Type B pancreatic cell (in vitro differentiated cells): ENCODE measurements around the gene COL21A1. TPM values are rescaled to one million over a fixed set of nuclear protein-coding genes. Genes with fewer than 3 reads are reported as not detected.

Source experiments
- DNase-seq: peaks from one replicate; pipeline ENCODE4 v3.0.0; 2021; ENCODE audit warnings: mixed read lengths; ENCODE audit not compliant: unreplicated experiment; ENCODE audit errors: extremely low spot score
- H3K27ac Mint-ChIP-seq: 2 replicates; pipeline ENCODE4 v1.8.0; 2021; ENCODE audit warnings: mild to moderate bottlenecking, mixed read lengths
- H3K27me3 Mint-ChIP-seq: 2 replicates; pipeline ENCODE4 v1.8.0; 2021; ENCODE audit warnings: mixed read lengths
- H3K36me3 Mint-ChIP-seq: 2 replicates; pipeline ENCODE4 v1.8.0; 2021; ENCODE audit warnings: mixed read lengths
- H3K4me1 Mint-ChIP-seq: one replicate; pipeline ENCODE4 v1.8.0; 2021; ENCODE audit warnings: mixed read lengths; ENCODE audit not compliant: unreplicated experiment
- H3K4me3 Mint-ChIP-seq: 2 replicates; pipeline ENCODE4 v1.8.0; 2021; ENCODE audit warnings: mild to moderate bottlenecking, mixed read lengths
- H3K9me3 Mint-ChIP-seq: 2 replicates; pipeline ENCODE4 v1.8.0; 2021; ENCODE audit warnings: mixed read lengths
- CTCF ChIP-seq: fragments of 200-600 bp; sonication (generic); conservative IDR thresholded peaks from 2 replicates; pipeline ENCODE4 v1.5.0; 2021; ENCODE audit warnings: antibody characterized with exemption, mild to moderate bottlenecking
- total RNA-seq: library from RNA; stranded (reverse); gene quantifications from 2 replicates; pipeline ENCODE4 v1.2.1, GENCODE V29; 2021; ENCODE audit warnings: low replicate concordance

COL21A1 gene
- total RNA-seq, 1 donor from 2014 or later = 12.2 TPM

DNA sequence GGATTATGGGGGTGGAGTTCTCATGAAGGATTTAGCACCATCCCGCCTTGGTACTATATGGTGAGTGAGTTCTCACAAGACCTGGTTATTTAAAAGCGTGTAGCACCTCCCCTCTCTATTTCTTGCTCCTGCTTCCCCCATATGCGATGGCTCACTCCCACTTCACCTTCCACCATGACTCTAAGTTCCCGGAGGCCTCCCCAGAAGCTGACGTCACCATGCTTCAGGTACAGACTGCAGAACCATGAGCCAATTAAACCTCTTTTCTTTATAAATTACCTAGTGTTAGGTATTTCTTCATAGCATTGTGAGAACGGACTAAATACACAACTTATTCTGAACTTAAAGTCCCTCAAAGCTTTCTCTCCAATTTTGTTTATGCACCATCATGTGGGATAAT lies 208.6 kb downstream of the COL21A1 start:
- Mint-ChIP-seq H3K4me1 (no peaks in the 10 kb centered on the region), H3K9me3 (no peaks in the 10 kb centered on the region), H3K4me3 (no peak overlapping the region), H3K27me3 (no peaks in the 10 kb centered on the region), H3K36me3 (no peaks in the 10 kb centered on the region), H3K27ac (no peak overlapping the region)
- no peak for TF ChIP-seq CTCF
- DNase-seq = no peak

DNA sequence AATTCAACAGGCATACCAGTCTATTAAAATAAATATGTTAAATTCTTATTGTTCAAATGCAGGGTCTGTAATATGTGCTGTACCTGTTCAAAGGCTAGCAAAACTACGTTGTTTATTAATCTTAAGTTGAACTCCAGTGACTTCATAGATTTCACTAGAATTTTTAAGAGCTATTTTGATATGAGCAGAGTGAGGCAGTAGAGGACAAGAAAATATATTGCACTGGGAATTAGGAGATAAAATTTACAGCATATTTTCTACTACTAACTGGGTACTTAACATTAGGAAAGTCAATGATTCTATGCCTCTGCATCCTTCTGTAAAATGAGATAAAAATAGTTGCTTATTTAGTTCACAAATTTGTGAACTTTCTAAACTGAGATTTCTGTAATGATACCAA lies 209.8 kb downstream of the COL21A1 start:
- H3K36me3 Mint-ChIP-seq = no peaks in the 10 kb centered on the region
- no peak for TF ChIP-seq CTCF
- no peaks in the 10 kb centered on the region for H3K9me3 Mint-ChIP-seq
- no peaks in the 10 kb centered on the region for H3K4me1 Mint-ChIP-seq
- no peak for DNase-seq
- no peak overlapping the region for H3K27ac Mint-ChIP-seq
- H3K4me3 Mint-ChIP-seq = no peak overlapping the region
- H3K27me3 Mint-ChIP-seq = no peaks in the 10 kb centered on the region

- H3K36me3 Mint-ChIP-seq = no peaks in the 10 kb centered on the region
- H3K4me3 Mint-ChIP-seq = no peak overlapping the region
- no peaks in the 10 kb centered on the region for H3K27me3 Mint-ChIP-seq
- no peaks in the 10 kb centered on the region for H3K4me1 Mint-ChIP-seq
- no peak for TF ChIP-seq CTCF
- DNase-seq = no peak
- H3K9me3 Mint-ChIP-seq = no peaks in the 10 kb centered on the region
- H3K27ac Mint-ChIP-seq = no peak overlapping the region
Measured at GRCh38 chr6:56036916-56037600, 210.3 kb downstream of the COL21A1 start.

DNA sequence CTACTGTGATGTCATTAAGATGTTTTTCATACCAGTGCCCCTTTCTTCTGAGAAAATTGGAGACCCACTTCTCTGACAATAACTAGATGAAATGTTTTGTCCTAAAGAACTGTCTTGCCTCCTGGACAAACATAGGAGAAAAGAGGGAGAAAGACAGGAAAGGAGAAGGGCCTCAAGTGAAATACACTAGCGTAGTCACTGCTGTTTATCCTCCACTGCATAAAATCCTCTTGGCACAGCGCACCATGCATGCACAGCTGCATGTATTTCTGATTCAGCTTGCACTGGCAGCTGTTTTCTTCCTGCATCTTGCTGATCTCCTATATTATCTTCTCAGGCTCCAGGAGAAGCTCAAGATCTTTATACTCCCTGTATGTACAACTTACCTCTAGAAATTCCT lies 214.0 kb downstream of the COL21A1 start:
- no peaks in the 10 kb centered on the region for H3K4me1 Mint-ChIP-seq
- no peak for DNase-seq
- H3K9me3 Mint-ChIP-seq = no peaks in the 10 kb centered on the region
- no peak overlapping the region for H3K4me3 Mint-ChIP-seq
- no peaks in the 10 kb centered on the region for H3K27me3 Mint-ChIP-seq
- H3K27ac Mint-ChIP-seq = no peak overlapping the region
- no peaks in the 10 kb centered on the region for H3K36me3 Mint-ChIP-seq
- TF ChIP-seq CTCF = no peak

GRCh38 chr6:56032715-56033260 lies 214.6 kb downstream of the COL21A1 start:
- Mint-ChIP-seq H3K4me1 (no peaks in the 10 kb centered on the region), H3K4me3 (no peak overlapping the region), H3K9me3 (peaks cover 4% of the 10 kb centered on the region), H3K27ac (no peak overlapping the region), H3K27me3 (no peaks in the 10 kb centered on the region), H3K36me3 (no peaks in the 10 kb centered on the region)
- DNase-seq = no peak
- TF ChIP-seq CTCF = no peak
